Measurements from ENCODE around the gene LRRC45.

The LRRC45 gene

DNA sequence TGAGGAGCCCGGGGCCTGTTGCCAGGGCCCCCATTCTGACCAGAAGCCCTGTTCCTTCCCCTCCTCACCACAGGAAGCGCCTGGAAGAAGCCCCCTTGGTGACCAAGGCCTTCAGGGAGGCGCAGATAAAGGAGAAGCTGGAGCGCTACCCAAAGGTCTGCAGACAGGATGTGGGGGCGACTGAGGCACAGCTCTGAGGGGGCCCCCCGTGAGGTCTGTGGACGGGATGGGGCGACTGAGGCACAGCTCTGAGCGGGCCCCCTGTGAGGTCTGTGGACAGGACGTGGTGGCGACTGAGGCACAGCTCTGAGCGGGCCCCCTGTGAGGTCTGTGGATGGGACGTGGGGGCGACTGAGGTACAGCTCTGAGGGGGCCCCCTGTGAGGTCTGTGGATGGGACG lies 13.7 kb upstream of the LRRC45 start:
- TF ChIP-seq, protein P1, sequence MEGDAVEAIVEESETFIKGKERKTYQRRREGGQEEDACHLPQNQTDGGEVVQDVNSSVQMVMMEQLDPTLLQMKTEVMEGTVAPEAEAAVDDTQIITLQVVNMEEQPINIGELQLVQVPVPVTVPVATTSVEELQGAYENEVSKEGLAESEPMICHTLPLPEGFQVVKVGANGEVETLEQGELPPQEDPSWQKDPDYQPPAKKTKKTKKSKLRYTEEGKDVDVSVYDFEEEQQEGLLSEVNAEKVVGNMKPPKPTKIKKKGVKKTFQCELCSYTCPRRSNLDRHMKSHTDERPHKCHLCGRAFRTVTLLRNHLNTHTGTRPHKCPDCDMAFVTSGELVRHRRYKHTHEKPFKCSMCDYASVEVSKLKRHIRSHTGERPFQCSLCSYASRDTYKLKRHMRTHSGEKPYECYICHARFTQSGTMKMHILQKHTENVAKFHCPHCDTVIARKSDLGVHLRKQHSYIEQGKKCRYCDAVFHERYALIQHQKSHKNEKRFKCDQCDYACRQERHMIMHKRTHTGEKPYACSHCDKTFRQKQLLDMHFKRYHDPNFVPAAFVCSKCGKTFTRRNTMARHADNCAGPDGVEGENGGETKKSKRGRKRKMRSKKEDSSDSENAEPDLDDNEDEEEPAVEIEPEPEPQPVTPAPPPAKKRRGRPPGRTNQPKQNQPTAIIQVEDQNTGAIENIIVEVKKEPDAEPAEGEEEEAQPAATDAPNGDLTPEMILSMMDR (IDR thresholded peaks at IDR 0.05; ENCODE audit: low read depth, low read length), result no peak
- H3K4me3 ChIP-seq (ENCODE audit: low read depth, low read length), result no peak overlapping the region

DNA sequence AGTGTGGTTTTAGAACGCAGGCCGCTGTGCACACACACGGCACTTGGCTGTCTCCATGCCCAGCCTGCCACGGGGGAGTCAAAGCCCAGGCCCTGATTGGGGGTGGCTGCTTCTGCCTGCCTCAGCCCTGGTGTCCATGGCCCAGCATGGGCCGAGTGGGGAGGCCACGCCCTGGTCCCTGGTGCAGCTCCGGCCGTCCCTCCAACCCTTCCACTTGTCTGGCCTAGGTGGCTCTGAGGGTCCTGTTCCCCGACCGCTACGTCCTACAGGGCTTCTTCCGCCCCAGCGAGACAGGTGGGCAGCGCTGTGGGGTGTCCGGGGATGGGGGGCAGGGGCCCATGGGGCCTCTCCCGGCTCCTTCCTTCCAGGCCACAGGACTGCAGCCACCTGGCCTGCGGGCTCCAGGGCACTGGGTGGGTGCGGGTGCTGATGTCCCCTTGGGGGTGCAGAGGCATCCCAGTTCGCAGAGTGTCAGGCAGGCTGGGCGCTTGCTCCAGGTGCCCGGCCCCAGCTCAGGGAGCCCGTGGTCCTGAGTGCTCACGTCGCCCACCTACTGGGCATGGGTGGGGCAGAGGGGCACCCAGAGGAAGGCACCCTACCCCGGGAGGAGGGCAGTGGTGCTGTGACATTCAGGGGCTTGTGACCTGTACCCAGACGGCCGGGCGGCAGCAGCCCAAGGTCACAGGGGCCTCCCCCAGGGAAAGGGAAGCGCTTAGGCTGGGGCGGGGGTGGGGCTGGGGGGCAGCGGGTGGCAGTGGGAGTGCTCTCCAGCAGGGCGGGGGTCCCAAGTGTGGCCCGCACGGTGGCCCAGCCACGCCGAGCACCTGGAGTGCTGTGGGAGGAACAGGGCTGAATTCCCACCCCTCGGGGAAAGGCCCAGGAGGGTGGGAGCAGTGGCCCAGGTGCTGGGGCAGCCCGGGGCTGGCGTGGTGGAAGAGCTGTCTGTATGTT lies 12.3 kb upstream of the LRRC45 start:
- H3K4me3 ChIP-seq (ENCODE audit: low read depth, low read length), result no peak overlapping the region
- TF ChIP-seq, protein P1 (IDR thresholded peaks at IDR 0.05; ENCODE audit: low read depth, low read length), result no peak

DNA sequence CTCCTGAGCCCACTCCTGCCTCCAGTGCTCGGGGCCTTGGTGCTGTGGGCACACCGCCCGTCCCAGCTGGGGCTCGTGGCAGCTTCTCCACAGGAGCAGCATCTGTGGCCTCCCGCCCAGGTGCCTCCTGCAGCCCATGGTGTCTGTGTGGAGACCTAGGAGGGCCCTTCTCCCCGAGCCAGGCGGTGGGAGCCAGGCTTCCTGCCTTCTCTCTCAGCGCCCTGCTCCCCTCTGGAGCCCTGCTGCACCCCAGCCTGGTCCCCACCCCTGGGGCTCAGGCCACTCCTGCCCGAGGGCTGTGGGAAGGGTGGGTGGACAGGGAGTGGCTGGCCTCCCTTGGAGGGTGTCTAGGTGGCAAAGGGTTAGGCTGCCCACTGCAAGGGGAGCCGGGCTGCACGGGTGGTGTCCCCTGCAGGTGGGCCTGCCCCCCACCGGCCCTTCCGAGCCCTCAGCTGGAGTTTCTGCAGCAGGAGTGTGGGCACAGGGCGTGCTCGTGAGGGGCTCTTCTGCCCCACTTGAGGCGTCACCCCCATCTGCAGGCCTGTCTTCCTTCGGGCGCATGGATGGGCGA lies 11.4 kb upstream of the LRRC45 start:
- H3K4me3 ChIP-seq (ENCODE audit: low read depth, low read length), result no peak overlapping the region

DNA sequence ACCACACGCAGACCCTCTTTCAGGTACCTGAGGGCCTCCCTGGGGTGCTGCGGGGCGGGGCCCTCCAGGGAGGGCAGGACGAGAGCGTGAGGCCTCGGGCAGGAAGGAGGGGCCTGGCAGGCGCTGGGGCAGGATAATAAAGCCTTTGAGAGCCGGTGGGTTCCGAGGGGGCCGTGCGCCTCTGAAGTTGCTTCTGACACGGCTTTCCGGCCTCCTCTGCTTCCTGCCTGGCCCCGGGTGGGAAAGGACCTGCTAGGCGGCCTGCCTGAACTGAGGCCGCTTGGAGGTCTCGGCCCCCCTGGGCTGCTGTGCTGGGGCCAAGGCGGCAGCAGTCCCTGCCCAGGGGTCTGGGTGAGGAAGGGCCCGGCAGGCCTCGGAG lies 10.9 kb upstream of the LRRC45 start:
- H3K4me3 ChIP-seq (ENCODE audit: low read depth, low read length), result no peak overlapping the region
- TF ChIP-seq, protein P1 (IDR thresholded peaks at IDR 0.05; ENCODE audit: low read depth, low read length), result no peak

More for the DNA sequence above, 11.4 kb upstream of the LRRC45 start:
- TF ChIP-seq, protein P1 (IDR thresholded peaks at IDR 0.05; ENCODE audit: low read depth, low read length), result no peak

DNA sequence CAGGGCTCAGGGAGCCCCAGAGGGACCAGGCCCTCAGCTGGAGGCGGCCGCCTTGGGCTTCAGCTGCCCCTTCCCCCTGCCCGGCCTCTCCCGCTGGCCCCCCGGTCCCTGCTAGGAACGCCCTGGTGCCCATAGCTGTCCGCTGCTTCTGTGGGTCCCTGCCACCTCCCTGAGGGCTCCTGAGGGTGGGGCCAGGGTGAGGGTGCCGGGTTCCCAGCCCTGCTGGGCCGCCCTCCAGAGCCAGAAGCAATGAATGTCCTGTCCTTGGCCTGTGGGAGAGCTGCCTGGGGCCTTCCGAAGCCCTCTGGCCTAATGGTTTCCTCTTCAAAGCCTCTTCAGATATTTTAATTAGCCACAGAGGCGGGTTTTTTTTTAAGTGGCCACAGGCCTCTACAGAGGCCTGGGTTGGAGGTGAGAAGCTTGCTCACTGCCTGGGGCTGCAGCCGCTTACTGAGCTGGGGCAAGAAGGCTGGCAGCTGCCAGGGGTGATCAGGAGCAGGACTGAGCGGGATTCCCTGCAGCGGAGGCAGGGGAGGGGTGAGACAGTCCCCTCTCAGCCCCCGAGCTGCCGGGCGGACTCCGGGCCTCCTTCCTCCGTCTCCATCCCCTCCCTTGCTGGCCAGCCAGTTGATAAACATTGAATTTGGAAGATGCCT lies 10.3 kb upstream of the LRRC45 start:
- TF ChIP-seq, protein P1 (IDR thresholded peaks at IDR 0.05; ENCODE audit: low read depth, low read length), result no peak
- H3K4me3 ChIP-seq (ENCODE audit: low read depth, low read length), result no peak overlapping the region

DNA sequence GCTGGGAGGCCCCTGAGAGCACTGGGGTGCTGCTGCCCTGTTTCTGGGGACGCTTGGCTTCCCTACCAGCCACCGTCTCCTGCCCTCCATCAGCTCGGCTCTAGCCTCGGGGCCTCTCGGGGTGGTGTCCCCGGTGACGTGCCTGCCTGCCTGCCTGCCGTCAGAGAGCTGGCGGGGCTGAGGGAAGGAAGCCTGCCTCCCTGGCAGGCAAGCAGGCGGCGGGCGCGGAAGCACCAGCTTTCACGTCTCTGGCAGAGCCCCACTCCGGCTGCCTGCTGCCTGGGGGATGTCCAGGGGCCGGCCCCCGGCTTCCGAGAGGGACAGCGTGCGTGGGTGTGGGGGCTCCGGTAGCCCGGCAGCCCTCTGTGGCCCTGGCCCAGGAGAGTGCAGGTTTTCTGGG lies 9.8 kb upstream of the LRRC45 start:
- H3K4me3 ChIP-seq (ENCODE audit: low read depth, low read length), result no peak overlapping the region
- TF ChIP-seq, protein P1 (IDR thresholded peaks at IDR 0.05; ENCODE audit: low read depth, low read length), result no peak

Data from WI38 (cell line).